ENCODE results near the gene TRIM58. TPM values are rescaled to one million over a fixed set of nuclear protein-coding genes. Genes with fewer than 3 reads are reported as not detected.

TRIM58 gene
- total RNA-seq, 1 donor from 2014 or later = 0.49 TPM

DNA sequence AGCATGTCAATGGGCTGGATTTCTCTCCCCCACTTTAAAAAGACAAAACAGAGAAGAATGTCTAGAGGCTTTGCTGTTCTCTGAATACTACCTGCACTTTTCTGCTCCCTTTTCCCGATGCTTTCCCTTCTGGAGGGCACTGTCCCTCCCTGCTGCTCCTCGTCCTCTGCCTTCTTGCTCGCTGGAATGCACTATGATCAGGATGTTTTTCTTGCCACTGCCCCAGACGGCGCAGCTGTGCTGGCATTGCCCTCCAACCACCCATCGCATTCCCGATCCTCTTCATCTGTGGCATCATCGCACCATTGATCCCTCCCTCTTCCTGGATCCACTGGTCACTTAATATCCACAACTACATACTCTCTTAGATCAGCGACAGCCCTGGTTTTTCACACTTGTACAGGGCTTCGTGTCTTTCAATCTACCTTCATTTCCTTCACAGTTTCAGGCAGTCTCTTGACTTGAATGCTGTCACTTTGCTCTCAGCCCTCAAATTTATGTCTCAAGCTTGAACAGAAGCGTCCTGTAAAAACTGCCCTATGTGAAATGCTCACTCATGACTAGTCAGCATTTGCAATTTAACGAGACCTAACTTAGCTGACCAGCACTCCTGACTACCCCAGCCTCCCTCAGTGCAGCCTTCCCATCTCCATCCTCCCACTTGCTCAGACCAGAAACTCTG is 11.8 kb upstream of the TRIM58 start:
- POLR2A ChIA-PET = no interaction called here
- Mint-ChIP-seq H3K27ac (no peak overlapping the region), H3K36me3 (ENCODE audit: low read depth) (no peaks in the 10 kb centered on the region), H3K4me3 (no peak overlapping the region), H3K4me1 (no peaks in the 10 kb centered on the region), H3K9me3 (no peaks in the 10 kb centered on the region), H3K27me3 (no peaks in the 10 kb centered on the region)
- CTCF ChIA-PET = no interaction called here
- intact Hi-C loops (cut with micrococcal nuclease) = no loop called here
- ATAC-seq (ENCODE audit: low read depth) (no peak), DNase-seq (no peak)
- TF ChIP-seq, protein P1, sequence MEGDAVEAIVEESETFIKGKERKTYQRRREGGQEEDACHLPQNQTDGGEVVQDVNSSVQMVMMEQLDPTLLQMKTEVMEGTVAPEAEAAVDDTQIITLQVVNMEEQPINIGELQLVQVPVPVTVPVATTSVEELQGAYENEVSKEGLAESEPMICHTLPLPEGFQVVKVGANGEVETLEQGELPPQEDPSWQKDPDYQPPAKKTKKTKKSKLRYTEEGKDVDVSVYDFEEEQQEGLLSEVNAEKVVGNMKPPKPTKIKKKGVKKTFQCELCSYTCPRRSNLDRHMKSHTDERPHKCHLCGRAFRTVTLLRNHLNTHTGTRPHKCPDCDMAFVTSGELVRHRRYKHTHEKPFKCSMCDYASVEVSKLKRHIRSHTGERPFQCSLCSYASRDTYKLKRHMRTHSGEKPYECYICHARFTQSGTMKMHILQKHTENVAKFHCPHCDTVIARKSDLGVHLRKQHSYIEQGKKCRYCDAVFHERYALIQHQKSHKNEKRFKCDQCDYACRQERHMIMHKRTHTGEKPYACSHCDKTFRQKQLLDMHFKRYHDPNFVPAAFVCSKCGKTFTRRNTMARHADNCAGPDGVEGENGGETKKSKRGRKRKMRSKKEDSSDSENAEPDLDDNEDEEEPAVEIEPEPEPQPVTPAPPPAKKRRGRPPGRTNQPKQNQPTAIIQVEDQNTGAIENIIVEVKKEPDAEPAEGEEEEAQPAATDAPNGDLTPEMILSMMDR (IDR thresholded peaks at IDR 0.05) = no peak

DNA sequence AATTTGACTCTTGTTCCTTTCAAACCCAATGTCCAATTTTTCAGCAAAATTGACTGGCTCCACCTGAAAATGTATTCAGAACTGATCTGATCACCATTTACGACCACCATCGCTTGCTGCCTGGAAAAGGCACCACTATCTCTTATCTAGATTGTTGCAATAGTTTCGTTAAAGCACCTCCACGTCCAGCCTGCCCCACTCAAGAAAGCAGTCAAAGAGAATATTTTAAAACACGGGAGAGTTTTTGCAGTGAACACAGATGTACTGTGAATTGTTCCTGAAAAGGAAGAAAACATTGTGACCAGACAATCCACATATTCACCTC is 11.3 kb upstream of the TRIM58 start:
- DNase-seq (no peak), ATAC-seq (ENCODE audit: low read depth) (no peak)
- intact Hi-C loops (cut with micrococcal nuclease) = no loop called here
- H3K4me1 Mint-ChIP-seq = no peaks in the 10 kb centered on the region
- ChIA-PET CTCF (no interaction called here), POLR2A (no interaction called here)
- TF ChIP-seq, protein P1 (IDR thresholded peaks at IDR 0.05) = no peak
- H3K9me3 Mint-ChIP-seq = no peaks in the 10 kb centered on the region
- H3K4me3 Mint-ChIP-seq = no peak overlapping the region
- no peaks in the 10 kb centered on the region for H3K27me3 Mint-ChIP-seq
- no peaks in the 10 kb centered on the region for H3K36me3 Mint-ChIP-seq (ENCODE audit: low read depth)
- no peak overlapping the region for H3K27ac Mint-ChIP-seq

DNA sequence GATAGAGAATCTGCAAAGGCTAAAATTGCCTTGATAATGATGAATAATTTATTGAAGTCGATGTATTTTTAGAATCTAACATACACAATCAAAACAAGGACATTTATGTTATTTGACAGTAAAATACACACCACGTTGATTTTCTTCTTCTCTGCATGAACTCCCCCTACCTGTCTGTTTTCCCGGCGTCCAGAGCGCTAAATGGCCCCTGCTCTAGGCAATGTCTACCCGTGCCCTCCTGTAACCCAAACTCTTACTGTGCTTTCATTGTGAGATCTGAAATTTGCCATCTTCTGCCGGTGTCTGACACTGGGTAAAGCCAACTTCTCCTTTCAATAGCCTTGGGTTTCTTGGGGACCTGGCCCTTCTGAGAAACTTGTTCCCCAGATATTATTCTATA is 8.6 kb upstream of the TRIM58 start:
- H3K4me3 Mint-ChIP-seq = no peak overlapping the region
- CTCF ChIA-PET = no interaction called here
- DNase-seq (no peak), ATAC-seq (ENCODE audit: low read depth) (no peak)
- H3K4me1 Mint-ChIP-seq = no peaks in the 10 kb centered on the region
- H3K36me3 Mint-ChIP-seq (ENCODE audit: low read depth) = no peaks in the 10 kb centered on the region
- TF ChIP-seq, protein P1 (IDR thresholded peaks at IDR 0.05) = no peak
- peaks cover 5% of the 10 kb centered on the region for H3K27me3 Mint-ChIP-seq
- intact Hi-C loops (cut with micrococcal nuclease) = no loop called here
- H3K9me3 Mint-ChIP-seq = no peaks in the 10 kb centered on the region
- POLR2A ChIA-PET = no interaction called here
- H3K27ac Mint-ChIP-seq = no peak overlapping the region

DNA sequence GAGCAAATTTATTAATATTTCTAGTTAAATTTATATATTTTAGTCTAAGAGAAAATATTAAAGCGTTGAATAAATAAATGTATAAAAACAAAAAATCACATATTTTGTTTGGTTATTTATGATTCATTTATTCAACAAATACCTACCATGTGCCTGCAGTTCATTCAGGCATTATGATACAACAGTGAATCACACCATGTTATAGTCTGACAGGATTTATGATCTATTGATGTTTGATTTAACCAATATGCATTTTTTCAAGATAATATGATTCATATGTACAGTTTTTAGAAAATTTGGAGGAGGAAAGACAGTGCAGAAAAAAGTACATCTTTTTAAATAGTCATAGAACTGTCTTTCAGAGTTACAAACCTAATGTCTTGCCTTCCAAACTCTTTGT is 7.4 kb upstream of the TRIM58 start:
- H3K4me1 Mint-ChIP-seq = no peaks in the 10 kb centered on the region
- no peak for DNase-seq
- no peaks in the 10 kb centered on the region for H3K36me3 Mint-ChIP-seq (ENCODE audit: low read depth)
- ATAC-seq (ENCODE audit: low read depth) = no peak
- intact Hi-C loops (cut with micrococcal nuclease) = no loop called here
- TF ChIP-seq, protein P1 (IDR thresholded peaks at IDR 0.05) = no peak
- H3K9me3 Mint-ChIP-seq = no peaks in the 10 kb centered on the region
- H3K27ac Mint-ChIP-seq = no peak overlapping the region
- H3K4me3 Mint-ChIP-seq = no peak overlapping the region
- POLR2A ChIA-PET = no interaction called here
- H3K27me3 Mint-ChIP-seq = peaks cover 5% of the 10 kb centered on the region
- CTCF ChIA-PET = no interaction called here

DNA sequence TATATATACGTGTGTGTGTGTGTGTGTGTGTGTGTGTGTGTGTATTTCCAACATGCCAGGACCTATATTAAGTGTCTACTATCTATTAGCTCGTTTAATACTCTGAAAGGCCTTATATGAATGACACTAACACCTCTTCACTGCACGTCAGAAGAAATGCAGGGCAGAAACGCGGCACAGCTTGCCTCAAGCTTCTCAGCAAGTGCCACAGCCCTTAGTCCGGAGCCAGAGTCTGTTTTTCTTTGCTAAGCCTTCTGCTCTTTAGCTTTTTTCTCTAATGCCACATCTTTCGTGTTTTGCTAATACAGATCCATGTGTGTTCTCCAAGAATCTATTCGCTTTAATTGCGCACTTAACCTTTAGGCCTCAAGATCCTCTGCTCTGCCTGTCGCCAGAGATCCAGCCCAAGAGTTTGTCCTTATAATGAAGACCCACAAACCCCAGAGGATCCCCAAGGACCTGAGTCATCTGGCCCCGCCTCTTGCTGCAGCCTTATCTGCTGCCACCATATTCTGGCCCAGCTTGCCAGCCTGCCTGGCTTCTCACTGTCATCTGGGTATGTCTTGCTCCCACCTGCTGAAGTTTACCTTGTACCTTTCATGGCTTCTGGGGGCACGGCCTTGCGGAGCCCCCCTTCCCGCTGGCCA is 2.0 kb upstream of the TRIM58 start:
- DNase-seq (no peak), ATAC-seq (ENCODE audit: low read depth) (no peak)
- no peaks in the 10 kb centered on the region for H3K36me3 Mint-ChIP-seq (ENCODE audit: low read depth)
- H3K4me3 Mint-ChIP-seq = no peak overlapping the region
- intact Hi-C loops (cut with micrococcal nuclease) = loop anchor here (5.0 kb wide), 1 partner anchor 173 kb away; no protein-coding TSS in a partner anchor
- peaks cover 12% of the 10 kb centered on the region for H3K4me1 Mint-ChIP-seq
- CTCF ChIA-PET = no interaction called here
- peaks cover 25% of the 10 kb centered on the region for H3K27me3 Mint-ChIP-seq
- TF ChIP-seq, protein P1 (IDR thresholded peaks at IDR 0.05) = no peak
- H3K9me3 Mint-ChIP-seq = no peaks in the 10 kb centered on the region
- no peak overlapping the region for H3K27ac Mint-ChIP-seq
- POLR2A ChIA-PET = no interaction called here

Measured in activated B cell treated with CpG ODN at 0.5 μM for 24 hours (primary cell).